Measurements from ENCODE around the gene SULT1A2. TPM values are rescaled to one million over a fixed set of nuclear protein-coding genes. Genes with fewer than 3 reads are reported as not detected.
A peak's percentile ranks its signal among the peaks of the same experiment; 100 is the strongest.
"Not testable (repeated sequence)": the region's sequence is repeated elsewhere in the genome, so short reads cannot be mapped to it uniquely, and the experiment has no call there.

Gene SULT1A2
- total RNA-seq, 2 donors from 2014 or later, result 0.48 TPM; not detected in 1

DNA sequence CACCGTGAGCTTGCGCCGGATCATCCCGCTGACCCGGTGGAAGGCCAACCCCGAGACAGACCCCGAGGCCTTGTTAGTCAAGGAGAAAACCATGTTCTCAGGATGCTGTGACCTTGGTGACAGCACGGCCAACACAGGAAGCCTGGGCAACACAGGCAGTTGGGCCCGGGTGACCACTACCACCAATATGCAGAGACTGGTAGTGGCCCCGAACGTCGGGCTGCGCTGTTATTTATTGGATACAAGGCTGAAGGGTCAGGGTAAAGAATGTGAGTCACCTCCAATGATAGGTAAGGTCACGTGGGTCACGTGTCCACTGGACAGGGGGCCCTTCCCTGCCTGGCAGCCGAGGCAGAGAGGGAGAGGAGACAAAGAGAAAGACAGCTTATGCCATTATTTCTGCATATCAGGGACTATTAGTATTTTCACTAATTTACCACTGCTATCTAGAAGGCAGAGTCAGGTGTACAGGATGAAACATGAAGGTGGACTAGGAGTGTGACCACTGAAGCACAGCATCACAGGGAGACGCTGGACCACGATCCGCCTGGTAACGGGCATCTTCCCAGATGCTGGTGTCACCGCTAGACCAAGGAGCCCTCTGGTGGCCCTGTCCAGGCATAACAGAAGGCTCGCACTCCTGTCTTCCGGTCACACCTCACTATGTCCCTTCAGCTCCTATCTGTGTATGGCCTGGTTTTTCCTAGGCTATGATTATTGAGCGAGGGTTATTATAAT lies 18.8 kb upstream of the SULT1A2 start:
- not testable (repeated sequence) for H3K9me3 Mint-ChIP-seq; H3K27me3 Mint-ChIP-seq; H3K4me3 Mint-ChIP-seq; H3K27ac Mint-ChIP-seq; H3K4me1 Mint-ChIP-seq; ATAC-seq (replicated peaks)
- peaks cover 35% of the 10 kb centered on the region for H3K36me3 Mint-ChIP-seq (ENCODE audit: low read depth)

DNA sequence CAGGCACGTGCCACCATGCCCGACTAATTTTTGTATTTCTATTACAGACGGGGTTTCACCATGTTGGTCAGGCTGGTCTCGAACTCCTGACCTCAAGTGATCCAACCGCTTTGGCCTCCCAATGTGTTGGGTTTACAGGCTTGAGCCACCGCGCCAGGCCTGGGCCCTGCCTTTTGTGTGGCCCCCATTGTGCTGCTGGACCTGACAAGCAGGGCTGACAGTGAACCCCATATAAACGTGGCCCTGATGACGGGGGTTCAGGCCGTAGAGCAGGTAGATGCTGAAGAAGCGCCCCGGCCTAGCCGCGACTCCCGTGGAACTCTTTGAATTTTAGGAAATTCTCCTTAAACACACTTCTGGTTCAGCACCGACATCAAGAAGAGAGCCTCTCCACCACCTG lies 17.7 kb upstream of the SULT1A2 start:
- not testable (repeated sequence) for H3K4me1 Mint-ChIP-seq; H3K4me3 Mint-ChIP-seq; H3K27ac Mint-ChIP-seq; H3K9me3 Mint-ChIP-seq; H3K27me3 Mint-ChIP-seq; ATAC-seq (replicated peaks)
- peaks cover 25% of the 10 kb centered on the region for H3K36me3 Mint-ChIP-seq (ENCODE audit: low read depth)

DNA sequence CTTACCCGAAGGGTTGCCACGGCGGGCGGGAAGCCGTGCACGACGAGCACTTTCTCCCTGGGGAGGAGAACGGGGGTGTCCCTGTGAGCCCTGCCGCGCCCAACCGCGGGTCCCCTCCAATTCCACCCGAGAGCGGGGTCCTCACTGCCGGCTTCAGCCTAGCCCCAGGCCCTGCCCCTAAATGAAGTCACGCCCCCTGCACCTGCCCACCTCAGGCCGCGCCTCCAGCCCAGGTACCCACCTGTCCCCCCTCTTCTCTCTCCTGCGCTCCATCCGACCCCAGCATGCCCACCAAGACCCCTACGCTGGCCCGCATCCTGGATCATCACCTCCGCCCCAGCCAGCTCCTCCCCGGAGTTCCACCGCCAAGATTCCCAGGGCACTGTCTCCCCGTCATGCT lies 17.1 kb upstream of the SULT1A2 start:
- not testable (repeated sequence) for ATAC-seq (replicated peaks); H3K4me1 Mint-ChIP-seq; H3K4me3 Mint-ChIP-seq; H3K9me3 Mint-ChIP-seq; H3K27me3 Mint-ChIP-seq; H3K27ac Mint-ChIP-seq
- peaks cover 20% of the 10 kb centered on the region for H3K36me3 Mint-ChIP-seq (ENCODE audit: low read depth)

GRCh38 chr16:28612359-28613280 lies 15.8 kb upstream of the SULT1A2 start:
- H3K27ac Mint-ChIP-seq; H3K36me3 Mint-ChIP-seq (ENCODE audit: low read depth); H3K27me3 Mint-ChIP-seq; H3K9me3 Mint-ChIP-seq; H3K4me3 Mint-ChIP-seq; H3K4me1 Mint-ChIP-seq: not testable (repeated sequence)
- ATAC-seq (replicated peaks), result peak; percentile 94

GRCh38 chr16:28610595-28611191 lies 13.8 kb upstream of the SULT1A2 start:
- Mint-ChIP-seq H3K27me3 (no peaks in the 10 kb centered on the region), H3K4me1 (peaks cover 9% of the 10 kb centered on the region), H3K27ac (peak overlapping the region; percentile 36), H3K9me3 (no peaks in the 10 kb centered on the region), H3K36me3 (ENCODE audit: low read depth) (no peaks in the 10 kb centered on the region), H3K4me3 (no peak overlapping the region)
- ATAC-seq (replicated peaks), result no peak

GRCh38 chr16:28609631-28610594 lies 13.1 kb upstream of the SULT1A2 start, which contains the start of gene SULT1A1:
SULT1A1 (minus strand) TSS chr16:28610044; CDS start chr16:28608855, 1,189 bp downstream.
- H3K27ac Mint-ChIP-seq, result peak within 1 kb of the TSS; percentile 36
- H3K9me3 Mint-ChIP-seq, result no peaks in the 10 kb centered on the region
- peaks cover 9% of the 10 kb centered on the region for H3K4me1 Mint-ChIP-seq
- H3K4me3 Mint-ChIP-seq, result no peak within 1 kb of the TSS
- no peak for ATAC-seq (replicated peaks)
- no peaks in the 10 kb centered on the region for H3K36me3 Mint-ChIP-seq (ENCODE audit: low read depth)
- no peaks in the 10 kb centered on the region for H3K27me3 Mint-ChIP-seq

- H3K4me3 Mint-ChIP-seq; ATAC-seq (replicated peaks); H3K27ac Mint-ChIP-seq; H3K27me3 Mint-ChIP-seq; H3K36me3 Mint-ChIP-seq (ENCODE audit: low read depth); H3K9me3 Mint-ChIP-seq; H3K4me1 Mint-ChIP-seq: not testable (repeated sequence)
These were observed 12.2 kb upstream of the SULT1A2 start for GRCh38 chr16:28608867-28609596.

DNA sequence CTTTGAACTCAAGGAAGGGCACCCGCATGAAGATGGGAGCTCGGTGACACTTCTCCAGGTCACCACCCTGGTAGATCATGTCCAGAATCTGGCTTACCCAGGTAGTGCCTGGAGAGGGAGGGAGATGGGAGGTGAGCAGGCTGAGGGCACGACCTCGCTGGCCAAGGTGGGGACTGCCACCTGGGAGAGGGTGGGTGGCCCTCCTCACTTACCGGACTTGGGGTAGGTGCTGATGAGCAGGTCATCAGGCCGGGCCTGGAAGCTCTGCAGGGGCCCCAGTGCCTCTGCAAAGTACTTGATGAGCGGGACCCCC lies 11.6 kb upstream of the SULT1A2 start:
- peak overlapping the region; percentile 43 for H3K27ac Mint-ChIP-seq
- not testable (repeated sequence) for H3K4me3 Mint-ChIP-seq; H3K9me3 Mint-ChIP-seq; ATAC-seq (replicated peaks); H3K36me3 Mint-ChIP-seq (ENCODE audit: low read depth); H3K4me1 Mint-ChIP-seq; H3K27me3 Mint-ChIP-seq

DNA sequence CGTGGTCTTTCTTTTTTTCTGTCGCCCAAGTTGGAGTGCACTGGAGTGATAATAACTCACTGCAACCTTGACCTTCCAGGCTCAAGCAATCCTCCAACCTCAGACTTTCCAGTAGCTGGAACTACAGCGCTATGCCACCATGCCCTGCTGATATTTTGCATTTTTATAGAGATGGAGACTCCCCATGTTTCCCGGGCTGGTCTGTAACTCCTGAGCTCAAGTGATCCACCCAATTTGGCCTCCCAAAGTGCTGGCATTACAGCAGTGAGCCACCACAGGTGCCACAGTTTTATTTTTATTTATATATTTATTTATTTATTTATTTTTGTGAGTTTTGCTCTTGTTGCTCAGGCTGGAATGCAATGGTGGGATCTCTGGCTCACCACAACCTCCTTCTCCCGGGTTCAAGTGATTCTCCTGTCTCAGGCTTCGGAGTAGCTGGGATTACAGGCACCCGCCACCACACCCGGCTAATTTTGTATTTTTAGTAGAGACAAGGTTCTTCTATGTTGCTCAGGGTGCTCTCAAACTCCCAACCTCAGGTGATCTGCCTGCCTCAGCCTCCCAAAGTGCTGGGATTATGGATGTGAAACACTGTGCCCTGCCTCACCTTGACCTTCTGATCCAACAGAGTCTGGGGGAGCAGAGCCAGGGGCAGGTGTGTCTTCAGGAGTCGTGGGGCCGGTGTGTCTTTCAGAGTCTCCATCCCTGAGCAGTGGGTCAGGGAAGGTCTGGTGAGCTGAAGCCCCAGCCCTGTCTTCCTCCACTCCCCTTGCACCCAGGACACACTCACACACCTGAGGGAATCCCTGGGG lies 11.0 kb upstream of the SULT1A2 start:
- not testable (repeated sequence) for H3K27me3 Mint-ChIP-seq; H3K4me3 Mint-ChIP-seq; H3K36me3 Mint-ChIP-seq (ENCODE audit: low read depth); ATAC-seq (replicated peaks); H3K4me1 Mint-ChIP-seq; H3K9me3 Mint-ChIP-seq
- H3K27ac Mint-ChIP-seq, result peak overlapping the region; percentile 43

GRCh38 chr16:28607116-28607623 lies 10.3 kb upstream of the SULT1A2 start:
- Mint-ChIP-seq H3K36me3 (ENCODE audit: low read depth) (no peaks in the 10 kb centered on the region), H3K9me3 (no peaks in the 10 kb centered on the region)

GRCh38 chr16:28606291-28607115 lies 9.7 kb upstream of the SULT1A2 start:
- Mint-ChIP-seq H3K4me3 (no peak overlapping the region), H3K27me3 (no peaks in the 10 kb centered on the region), H3K27ac (peak overlapping the region; percentile 28), H3K4me1 (peaks cover 9% of the 10 kb centered on the region), H3K9me3 (no peaks in the 10 kb centered on the region), H3K36me3 (ENCODE audit: low read depth) (no peaks in the 10 kb centered on the region)
- ATAC-seq (replicated peaks), result no peak

More at GRCh38 chr16:28607116-28607623, 10.3 kb upstream of the SULT1A2 start:
- no peak for ATAC-seq (replicated peaks)
- Mint-ChIP-seq H3K4me1 (peaks cover 9% of the 10 kb centered on the region), H3K27me3 (no peaks in the 10 kb centered on the region), H3K4me3 (no peak overlapping the region), H3K27ac (peak overlapping the region; percentile 28)

DNA sequence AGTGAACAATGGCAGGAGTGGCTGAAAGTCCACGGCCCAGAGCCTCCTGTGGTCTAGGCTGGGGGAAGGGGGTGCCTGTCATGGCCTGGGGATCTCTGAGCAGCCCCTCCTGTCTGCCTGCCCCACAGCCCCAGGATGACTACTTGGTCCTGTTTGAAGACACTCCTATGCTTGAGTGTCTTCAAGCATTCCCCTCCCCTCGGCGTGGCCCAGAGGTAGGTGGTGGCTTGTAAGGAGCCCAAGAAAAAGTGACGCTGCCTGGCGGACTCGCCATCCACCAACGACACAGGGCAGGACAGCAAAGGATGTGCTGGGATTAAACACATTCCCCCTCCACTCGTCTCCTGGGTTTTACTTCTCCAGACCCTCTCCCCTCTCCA lies 7.3 kb upstream of the SULT1A2 start:
- no peak overlapping the region for H3K4me3 Mint-ChIP-seq
- H3K27me3 Mint-ChIP-seq, result no peaks in the 10 kb centered on the region
- H3K9me3 Mint-ChIP-seq, result no peaks in the 10 kb centered on the region
- no peaks in the 10 kb centered on the region for H3K4me1 Mint-ChIP-seq
- no peak for ATAC-seq (replicated peaks)
- H3K27ac Mint-ChIP-seq, result peak overlapping the region; percentile 13
- no peaks in the 10 kb centered on the region for H3K36me3 Mint-ChIP-seq (ENCODE audit: low read depth)
